ENCODE measurements around the gene MACROD2. TPM values are rescaled to one million over a fixed set of nuclear protein-coding genes. Genes with fewer than 3 reads are reported as not detected.
A peak's percentile ranks its signal among the peaks of the same experiment; 100 is the strongest.

The MACROD2 gene
- total RNA-seq, 1 donor from 2014 or later, result 1.6 TPM

DNA sequence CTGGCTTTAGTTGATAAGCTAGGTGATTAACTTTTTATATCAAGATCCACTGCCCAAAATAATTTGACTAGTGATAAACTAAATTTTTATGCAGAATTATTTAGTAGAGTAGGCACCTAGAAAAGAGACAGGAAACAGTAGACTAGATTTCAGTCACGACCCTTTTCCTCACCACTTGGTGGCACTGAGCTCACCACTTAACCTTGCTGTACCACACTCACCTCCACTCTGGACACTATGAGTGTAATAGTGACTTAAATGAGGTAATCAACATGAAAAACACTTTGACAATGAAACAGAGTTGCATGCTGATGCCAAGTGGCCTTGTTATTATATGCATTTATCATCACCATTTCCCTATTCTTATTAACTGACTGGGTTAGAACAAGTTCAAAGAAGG, 1847.6 kb downstream of the MACROD2 start:
- H3K4me3 ChIP-seq (ENCODE audit: low read depth, low read length), result no peak overlapping the region
- peak; percentile 20 for DNase-seq (ENCODE audit: low read depth)
- no peaks in the 10 kb centered on the region for H3K36me3 ChIP-seq (ENCODE audit: control insufficient read depth, insufficient read depth, low read length)
- H3K27me3 ChIP-seq (ENCODE audit: control insufficient read depth, insufficient read depth, low read length), result no peaks in the 10 kb centered on the region
- TF ChIP-seq, protein P1, sequence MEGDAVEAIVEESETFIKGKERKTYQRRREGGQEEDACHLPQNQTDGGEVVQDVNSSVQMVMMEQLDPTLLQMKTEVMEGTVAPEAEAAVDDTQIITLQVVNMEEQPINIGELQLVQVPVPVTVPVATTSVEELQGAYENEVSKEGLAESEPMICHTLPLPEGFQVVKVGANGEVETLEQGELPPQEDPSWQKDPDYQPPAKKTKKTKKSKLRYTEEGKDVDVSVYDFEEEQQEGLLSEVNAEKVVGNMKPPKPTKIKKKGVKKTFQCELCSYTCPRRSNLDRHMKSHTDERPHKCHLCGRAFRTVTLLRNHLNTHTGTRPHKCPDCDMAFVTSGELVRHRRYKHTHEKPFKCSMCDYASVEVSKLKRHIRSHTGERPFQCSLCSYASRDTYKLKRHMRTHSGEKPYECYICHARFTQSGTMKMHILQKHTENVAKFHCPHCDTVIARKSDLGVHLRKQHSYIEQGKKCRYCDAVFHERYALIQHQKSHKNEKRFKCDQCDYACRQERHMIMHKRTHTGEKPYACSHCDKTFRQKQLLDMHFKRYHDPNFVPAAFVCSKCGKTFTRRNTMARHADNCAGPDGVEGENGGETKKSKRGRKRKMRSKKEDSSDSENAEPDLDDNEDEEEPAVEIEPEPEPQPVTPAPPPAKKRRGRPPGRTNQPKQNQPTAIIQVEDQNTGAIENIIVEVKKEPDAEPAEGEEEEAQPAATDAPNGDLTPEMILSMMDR (IDR thresholded peaks at IDR 0.05; ENCODE audit: insufficient read depth, low read length, severe bottlenecking), result no peak
- FAIRE-seq, result no peak

DNA sequence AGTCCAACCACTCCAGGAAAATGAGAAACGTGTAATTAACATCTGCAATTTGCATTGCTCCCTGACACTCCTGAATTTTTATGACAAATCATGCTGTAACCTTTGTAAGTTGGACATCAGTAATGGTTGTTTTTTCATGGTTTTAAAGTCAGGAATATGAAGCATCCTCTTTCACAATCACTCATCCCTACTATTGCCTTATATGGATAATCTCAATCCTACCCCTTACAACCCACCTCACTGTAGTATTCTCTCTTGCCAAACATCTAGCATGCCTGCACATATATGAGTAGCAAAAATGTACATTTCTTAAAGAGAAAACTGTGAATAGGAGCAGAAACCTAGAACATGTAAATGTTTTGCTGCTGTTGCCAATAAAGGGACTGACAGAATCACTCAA, 1848.5 kb downstream of the MACROD2 start:
- FAIRE-seq, result no peak

GRCh38 chr20:15847196-15847784, 1852.0 kb downstream of the MACROD2 start:
- DNase-seq (ENCODE audit: low read depth) (no peak), FAIRE-seq (no peak)
- no peaks in the 10 kb centered on the region for H3K36me3 ChIP-seq (ENCODE audit: control insufficient read depth, insufficient read depth, low read length)
- H3K4me3 ChIP-seq (ENCODE audit: low read depth, low read length), result no peak overlapping the region
- TF ChIP-seq, protein P1 (IDR thresholded peaks at IDR 0.05; ENCODE audit: insufficient read depth, low read length, severe bottlenecking), result no peak
- no peaks in the 10 kb centered on the region for H3K27me3 ChIP-seq (ENCODE audit: control insufficient read depth, insufficient read depth, low read length)

More for the DNA sequence above, 1848.5 kb downstream of the MACROD2 start:
- Histone ChIP-seq H3K27me3 (ENCODE audit: control insufficient read depth, insufficient read depth, low read length) (no peaks in the 10 kb centered on the region), H3K36me3 (ENCODE audit: control insufficient read depth, insufficient read depth, low read length) (no peaks in the 10 kb centered on the region), H3K4me3 (ENCODE audit: low read depth, low read length) (no peak overlapping the region)
- DNase-seq (ENCODE audit: low read depth), result no peak
- TF ChIP-seq, protein P1 (IDR thresholded peaks at IDR 0.05; ENCODE audit: insufficient read depth, low read length, severe bottlenecking), result no peak

GRCh38 chr20:15848126-15848525, 1852.8 kb downstream of the MACROD2 start:
- Histone ChIP-seq H3K36me3 (ENCODE audit: control insufficient read depth, insufficient read depth, low read length) (no peaks in the 10 kb centered on the region), H3K27me3 (ENCODE audit: control insufficient read depth, insufficient read depth, low read length) (no peaks in the 10 kb centered on the region), H3K4me3 (ENCODE audit: low read depth, low read length) (no peak overlapping the region)
- FAIRE-seq, result no peak
- TF ChIP-seq, protein P1 (IDR thresholded peaks at IDR 0.05; ENCODE audit: insufficient read depth, low read length, severe bottlenecking), result no peak
- no peak for DNase-seq (ENCODE audit: low read depth)

DNA sequence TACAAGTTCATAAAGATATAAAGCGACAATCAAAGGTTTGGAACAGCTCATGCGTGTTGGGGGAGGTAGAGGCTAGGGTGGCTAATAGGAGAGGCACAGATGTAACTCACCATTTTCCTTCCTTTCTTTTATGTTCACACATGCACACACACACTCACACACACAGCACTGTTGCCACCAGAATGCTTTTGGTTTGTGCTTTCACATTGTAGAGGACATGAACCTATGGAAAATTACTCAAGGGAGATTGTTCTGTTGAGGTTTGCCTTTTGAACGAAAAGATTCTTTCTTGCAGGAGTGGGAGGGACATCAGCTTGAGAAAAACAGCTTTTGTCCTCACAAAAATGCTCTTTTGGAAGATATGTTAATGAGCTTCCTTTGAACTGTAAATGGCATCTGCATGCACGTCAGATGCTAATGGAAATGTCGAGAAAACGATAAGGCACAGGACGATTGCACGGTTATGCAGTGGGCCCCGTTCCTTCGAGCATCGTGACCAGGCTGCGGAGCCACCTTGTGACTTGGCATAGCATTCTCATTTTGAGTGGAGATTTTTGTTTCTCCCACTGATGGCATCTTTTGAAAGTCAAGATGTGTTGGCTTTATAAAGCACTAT, 1853.8 kb downstream of the MACROD2 start:
- FAIRE-seq (peak; percentile 81), DNase-seq (ENCODE audit: low read depth) (no peak)
- H3K27me3 ChIP-seq (ENCODE audit: control insufficient read depth, insufficient read depth, low read length), result no peaks in the 10 kb centered on the region
- no peak overlapping the region for H3K4me3 ChIP-seq (ENCODE audit: low read depth, low read length)
- no peaks in the 10 kb centered on the region for H3K36me3 ChIP-seq (ENCODE audit: control insufficient read depth, insufficient read depth, low read length)
- TF ChIP-seq, protein P1 (IDR thresholded peaks at IDR 0.05; ENCODE audit: insufficient read depth, low read length, severe bottlenecking), result no peak

Data from bronchial epithelial cell (primary cell).